KMS-11 (cell line): ENCODE measurements around the gene DPF3.

ENCODE experiments used
- H2AFZ ChIP-seq: fragments of 200-600 bp; sonication (generic); 2 replicates; pipeline ENCODE4 v1.6.1; 2016; ENCODE audit warnings: antibody characterized with exemption, mixed run types, low read depth
- H3K27ac ChIP-seq: fragments of 200-600 bp; sonication (generic); 2 replicates; pipeline ENCODE4 v1.6.1; 2016; ENCODE audit warnings: mild to moderate bottlenecking, mixed run types
- H3K27me3 ChIP-seq: fragments of 200-600 bp; sonication (generic); 2 replicates; pipeline ENCODE4 v1.6.1; 2017; ENCODE audit warnings: mild to moderate bottlenecking, low read depth, mixed run types, moderate library complexity; ENCODE audit not compliant: insufficient read depth
- H3K36me3 ChIP-seq: fragments of 200-600 bp; sonication (generic); 2 replicates; pipeline ENCODE4 v1.6.1; 2017; ENCODE audit warnings: mild to moderate bottlenecking, mixed run types; ENCODE audit not compliant: insufficient read depth
- H3K4me1 ChIP-seq: fragments of 200-600 bp; sonication (generic); 2 replicates; pipeline ENCODE4 v1.6.1; 2016; ENCODE audit warnings: mild to moderate bottlenecking, low read depth, mixed run types; ENCODE audit not compliant: poor library complexity, severe bottlenecking
- H3K4me2 ChIP-seq: fragments of 200-600 bp; sonication (generic); 2 replicates; pipeline ENCODE4 v1.7.0; 2016; ENCODE audit warnings: mild to moderate bottlenecking, mixed run types
- H3K4me3 ChIP-seq: fragments of 200-600 bp; sonication (generic); IDR thresholded peaks from 2 replicates; pipeline ENCODE4 v1.6.1; 2017; ENCODE audit warnings: low read depth, low read length, mixed read lengths; ENCODE audit not compliant: insufficient read depth
- H3K79me2 ChIP-seq: fragments of 200-600 bp; sonication (generic); 2 replicates; pipeline ENCODE4 v1.6.1; 2016; ENCODE audit warnings: low read depth, mixed run types; ENCODE audit not compliant: insufficient read depth
- H3K9ac ChIP-seq: fragments of 200-600 bp; sonication (generic); 2 replicates; pipeline ENCODE4 v1.6.1; 2016; ENCODE audit warnings: mild to moderate bottlenecking, mixed run types
- H4K20me1 ChIP-seq: fragments of 200-600 bp; sonication (generic); 2 replicates; pipeline ENCODE4 v1.6.1; 2016; ENCODE audit warnings: mild to moderate bottlenecking, mixed run types; ENCODE audit not compliant: insufficient read depth
- TF ChIP-seq, protein P1 (sequence below): fragments of 200-600 bp; sonication (generic); conservative IDR thresholded peaks from 2 replicates; pipeline ENCODE4 v1.6.1; 2017; ENCODE audit warnings: low read depth, mild to moderate bottlenecking, antibody characterized with exemption, low read length, moderate library complexity, mixed read lengths

DPF3 gene

DNA sequence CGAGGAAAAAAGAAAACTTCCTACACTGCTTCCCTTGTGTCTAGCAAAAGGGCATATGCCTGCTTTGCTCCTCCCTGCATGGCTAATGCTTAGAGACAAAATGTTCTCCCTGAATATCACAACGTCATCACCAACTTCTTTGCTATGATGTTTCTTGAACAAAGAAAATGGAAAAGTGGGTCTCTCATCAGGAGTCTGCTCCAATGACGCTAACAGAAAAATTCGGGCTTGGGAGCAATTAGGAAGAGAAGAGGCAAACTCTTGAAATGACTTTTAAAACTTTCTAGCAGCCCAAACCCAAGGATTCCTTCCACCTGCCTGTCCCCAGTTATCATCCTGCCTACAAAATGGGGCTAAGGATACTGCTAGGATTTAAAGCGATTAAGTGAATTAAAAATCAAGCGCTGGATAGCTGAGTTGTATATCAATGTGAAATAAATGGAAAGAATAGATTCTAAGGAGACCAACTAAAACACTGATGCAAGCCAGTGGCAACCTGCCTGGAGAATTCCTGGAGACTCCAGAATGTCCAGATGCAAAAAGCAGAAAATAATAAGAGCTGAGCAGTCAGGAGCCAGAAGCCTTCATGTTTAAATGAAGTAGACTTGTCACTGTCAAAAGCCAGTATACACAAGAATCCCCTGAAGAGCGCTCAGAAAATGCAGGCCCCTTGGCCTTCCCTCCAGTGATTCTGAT is 183.8 kb downstream of the DPF3 start:
- Histone ChIP-seq H3K9ac (no peak overlapping the region), H3K27me3 (no peaks in the 10 kb centered on the region), H3K4me1 (no peaks in the 10 kb centered on the region), H2AFZ (no peak overlapping the region), H3K36me3 (no peaks in the 10 kb centered on the region), H3K79me2 (no peaks in the 10 kb centered on the region), H3K4me3 (no peak overlapping the region), H3K4me2 (no peak overlapping the region), H4K20me1 (no peaks in the 10 kb centered on the region), H3K27ac (no peak overlapping the region)
- TF ChIP-seq, protein P1, sequence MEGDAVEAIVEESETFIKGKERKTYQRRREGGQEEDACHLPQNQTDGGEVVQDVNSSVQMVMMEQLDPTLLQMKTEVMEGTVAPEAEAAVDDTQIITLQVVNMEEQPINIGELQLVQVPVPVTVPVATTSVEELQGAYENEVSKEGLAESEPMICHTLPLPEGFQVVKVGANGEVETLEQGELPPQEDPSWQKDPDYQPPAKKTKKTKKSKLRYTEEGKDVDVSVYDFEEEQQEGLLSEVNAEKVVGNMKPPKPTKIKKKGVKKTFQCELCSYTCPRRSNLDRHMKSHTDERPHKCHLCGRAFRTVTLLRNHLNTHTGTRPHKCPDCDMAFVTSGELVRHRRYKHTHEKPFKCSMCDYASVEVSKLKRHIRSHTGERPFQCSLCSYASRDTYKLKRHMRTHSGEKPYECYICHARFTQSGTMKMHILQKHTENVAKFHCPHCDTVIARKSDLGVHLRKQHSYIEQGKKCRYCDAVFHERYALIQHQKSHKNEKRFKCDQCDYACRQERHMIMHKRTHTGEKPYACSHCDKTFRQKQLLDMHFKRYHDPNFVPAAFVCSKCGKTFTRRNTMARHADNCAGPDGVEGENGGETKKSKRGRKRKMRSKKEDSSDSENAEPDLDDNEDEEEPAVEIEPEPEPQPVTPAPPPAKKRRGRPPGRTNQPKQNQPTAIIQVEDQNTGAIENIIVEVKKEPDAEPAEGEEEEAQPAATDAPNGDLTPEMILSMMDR, result no peak

DNA sequence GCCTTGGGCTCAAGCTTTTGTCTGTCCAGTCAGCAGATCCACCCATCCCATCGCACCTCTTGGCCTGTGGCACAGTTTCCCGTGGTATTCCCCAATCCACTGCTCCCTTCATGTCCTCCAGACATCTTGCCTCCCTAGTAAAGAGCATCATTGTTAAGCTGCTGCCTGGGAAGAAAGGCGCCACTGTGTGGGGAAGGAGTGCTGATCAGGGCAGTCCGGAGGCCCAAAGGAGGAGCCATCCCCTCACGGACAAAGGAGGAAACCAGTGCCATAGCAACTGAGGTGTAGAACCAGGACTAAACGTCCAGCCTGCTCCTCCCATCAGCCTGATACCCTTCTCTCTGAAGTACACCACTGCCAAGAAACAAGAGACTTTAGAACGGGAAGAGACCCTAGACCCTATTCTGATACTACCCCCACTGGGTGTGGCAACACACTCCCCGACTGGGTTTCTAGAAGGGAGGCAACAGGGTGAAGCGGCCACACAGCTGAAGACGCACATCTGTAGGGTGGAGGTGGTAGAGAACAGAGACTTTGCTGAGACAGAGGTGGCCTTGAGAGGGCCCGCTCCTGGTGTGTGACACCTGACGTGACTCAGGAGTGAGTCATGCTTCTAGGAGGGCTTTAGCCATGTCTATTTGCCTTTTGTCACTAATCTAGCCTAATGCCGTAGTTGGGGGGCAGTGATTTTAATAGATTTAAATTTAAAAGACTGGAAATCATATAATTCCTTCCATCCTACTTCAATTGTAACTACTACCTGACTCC is 185.0 kb downstream of the DPF3 start:
- Histone ChIP-seq H3K27me3 (no peaks in the 10 kb centered on the region), H3K4me2 (no peak overlapping the region), H3K9ac (no peak overlapping the region), H2AFZ (no peak overlapping the region), H3K79me2 (no peaks in the 10 kb centered on the region), H3K4me3 (no peak overlapping the region), H3K4me1 (no peaks in the 10 kb centered on the region), H3K36me3 (no peaks in the 10 kb centered on the region), H4K20me1 (no peaks in the 10 kb centered on the region), H3K27ac (no peak overlapping the region)
- TF ChIP-seq, protein P1, result no peak

DNA sequence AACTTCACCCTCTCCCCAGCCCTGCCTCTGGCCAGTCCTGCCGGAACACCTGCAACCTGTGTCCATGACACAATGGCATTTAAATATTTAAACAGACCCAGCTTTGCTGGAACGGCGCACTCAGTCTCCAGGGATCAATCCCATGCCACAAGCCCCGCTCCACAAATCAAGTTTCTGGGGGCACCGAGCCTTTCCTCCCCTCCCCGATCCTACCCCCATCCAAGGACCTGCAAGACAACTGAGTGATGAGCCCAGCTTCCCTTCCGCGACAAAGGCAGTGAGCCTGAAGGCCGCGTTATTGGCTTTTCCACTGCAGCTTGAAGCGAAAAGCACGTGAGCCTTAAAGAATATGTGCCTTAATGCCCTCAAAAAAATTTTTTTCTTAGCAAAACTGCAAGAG is 185.7 kb downstream of the DPF3 start:
- Histone ChIP-seq H3K4me2 (no peak overlapping the region), H3K4me1 (no peaks in the 10 kb centered on the region), H3K27me3 (no peaks in the 10 kb centered on the region)

DNA sequence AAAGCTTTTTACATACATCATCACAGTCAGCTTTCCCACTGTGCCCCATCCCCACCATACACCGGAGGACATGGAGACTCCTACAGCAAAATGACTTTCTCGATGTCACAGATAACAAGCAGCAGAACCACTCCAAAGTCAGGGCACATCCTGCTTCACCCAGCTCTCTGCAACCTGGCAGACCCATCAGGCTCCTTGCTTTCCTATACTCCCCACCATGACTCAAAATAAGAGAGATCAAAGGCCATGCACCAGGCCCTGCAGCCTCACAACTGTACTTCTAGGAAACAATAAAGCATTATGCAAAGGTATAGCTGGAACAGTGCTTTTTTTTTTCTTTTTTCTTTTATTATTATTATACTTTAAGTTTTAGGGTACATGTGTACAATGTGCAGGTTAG is 187.4 kb downstream of the DPF3 start:
- no peaks in the 10 kb centered on the region for H3K36me3 ChIP-seq
- H4K20me1 ChIP-seq, result no peaks in the 10 kb centered on the region
- no peak overlapping the region for H3K4me3 ChIP-seq
- no peak overlapping the region for H2AFZ ChIP-seq
- H3K9ac ChIP-seq, result no peak overlapping the region
- H3K27me3 ChIP-seq, result no peaks in the 10 kb centered on the region
- no peak overlapping the region for H3K27ac ChIP-seq
- TF ChIP-seq, protein P1, result no peak
- no peaks in the 10 kb centered on the region for H3K79me2 ChIP-seq
- H3K4me2 ChIP-seq, result no peak overlapping the region
- no peaks in the 10 kb centered on the region for H3K4me1 ChIP-seq

More for the DNA sequence above, 185.7 kb downstream of the DPF3 start:
- Histone ChIP-seq H3K27ac (no peak overlapping the region), H3K4me3 (no peak overlapping the region), H3K79me2 (no peaks in the 10 kb centered on the region), H2AFZ (no peak overlapping the region), H3K36me3 (no peaks in the 10 kb centered on the region), H3K9ac (no peak overlapping the region), H4K20me1 (no peaks in the 10 kb centered on the region)
- TF ChIP-seq, protein P1, result no peak
